CD4-positive, alpha-beta T cell treated with Interleukin-1 beta for 1 hour (primary cell): ENCODE data around the gene C15orf40.
"Not testable (repeated sequence)": the region's sequence is repeated elsewhere in the genome, so short reads cannot be mapped to it uniquely, and the experiment has no call there.

Source experiments
- DNase-seq, 2 donors: peaks; one replicate each; pipeline ENCODE4 v3.0.0-alpha.2; 2020 to 2022

Gene C15orf40

DNA sequence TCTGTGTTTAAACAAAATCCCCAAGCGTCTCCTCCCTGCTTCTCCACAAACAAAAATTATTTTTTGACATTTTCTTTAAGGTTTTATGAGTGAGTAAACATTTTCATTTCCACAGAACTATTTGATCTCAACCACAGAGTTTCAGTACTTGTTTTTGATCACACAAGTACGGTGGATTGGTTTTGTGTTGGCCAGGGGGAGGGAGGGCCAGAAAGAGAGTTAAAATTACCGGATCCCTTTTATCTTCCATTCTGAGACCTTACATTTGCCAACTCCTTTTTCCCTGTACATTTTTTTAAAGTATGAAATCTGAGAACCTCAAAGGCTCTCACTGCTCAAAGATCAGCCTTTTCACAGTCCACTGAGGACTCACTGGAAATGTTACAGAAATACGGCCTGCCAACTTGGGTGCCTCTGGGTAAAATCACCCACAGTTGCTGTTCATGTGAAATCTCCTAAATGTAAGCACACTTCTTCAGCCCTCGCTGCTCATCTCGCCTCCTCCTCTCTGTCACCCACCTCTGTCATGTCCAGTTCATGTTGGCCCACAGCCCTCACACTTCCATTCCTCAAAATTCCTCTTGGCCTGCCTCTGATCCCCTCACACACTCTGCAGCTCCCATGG, 60.6 kb downstream of the C15orf40 start:
- no peak for DNase-seq

DNA sequence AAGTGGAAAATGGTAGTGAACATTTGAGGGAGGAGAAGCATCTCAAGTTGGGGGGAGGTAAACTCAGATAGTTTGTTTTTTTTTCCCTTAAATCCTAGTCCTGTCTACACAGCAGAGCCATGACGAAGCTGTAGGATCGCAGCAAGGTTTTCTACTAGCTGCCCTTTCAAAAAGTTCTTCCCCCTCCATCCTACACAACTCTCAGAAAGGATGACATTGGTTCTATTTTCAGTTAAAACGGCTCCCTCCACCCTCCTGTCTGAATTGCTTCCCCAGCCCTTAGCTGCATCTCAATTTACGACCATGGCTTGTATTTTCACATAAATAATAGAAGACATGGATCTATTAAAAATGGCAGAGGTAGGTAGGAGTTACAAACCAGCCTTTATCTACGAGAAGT, 61.1 kb downstream of the C15orf40 start:
- no peak for DNase-seq

DNA sequence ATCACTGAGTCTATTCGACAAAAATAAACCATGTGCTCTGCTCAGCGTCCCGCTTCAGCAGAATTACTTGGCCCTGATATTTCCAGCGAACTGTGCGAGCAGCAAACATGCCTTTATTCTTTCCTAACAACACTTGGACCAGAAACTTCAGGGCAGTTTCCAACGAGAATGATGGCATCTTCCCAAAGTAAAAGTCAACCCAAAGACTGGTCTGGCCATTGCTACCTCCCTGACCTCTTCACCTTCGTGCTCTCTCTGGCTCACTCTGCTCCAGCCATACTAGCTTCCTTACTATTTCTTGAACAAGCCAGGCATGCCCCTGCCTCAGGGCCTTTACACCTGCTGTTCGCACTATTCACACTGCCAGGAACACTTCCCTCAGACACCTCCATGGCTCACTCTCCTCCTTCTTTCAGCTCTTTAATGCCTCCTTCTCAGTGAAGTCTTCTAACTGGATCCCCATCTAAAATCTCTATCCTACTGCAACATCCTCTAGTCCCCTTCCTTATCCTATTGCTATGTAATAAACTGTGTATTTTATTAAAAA, 65.2 kb downstream of the C15orf40 start:
- DNase-seq: no peak

DNA sequence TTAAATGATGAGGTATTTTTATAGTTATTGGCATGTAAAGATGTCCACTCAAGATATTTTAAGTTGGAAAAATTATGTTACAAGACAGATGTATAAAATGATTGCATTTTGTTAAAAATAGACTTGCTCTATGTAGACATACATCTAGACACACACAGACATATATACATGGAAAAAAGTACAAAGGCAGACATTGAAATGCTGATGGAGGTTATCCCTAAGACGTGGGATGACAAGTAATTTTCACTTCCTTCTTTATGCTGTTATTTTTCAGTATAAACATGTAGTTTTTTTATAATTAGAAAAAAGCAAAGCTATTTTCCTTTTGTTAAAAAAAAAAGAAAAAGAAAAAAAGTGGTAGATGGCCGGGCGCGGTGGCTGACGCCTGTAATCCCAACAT, 66.1 kb downstream of the C15orf40 start:
- DNase-seq: no peak

DNA sequence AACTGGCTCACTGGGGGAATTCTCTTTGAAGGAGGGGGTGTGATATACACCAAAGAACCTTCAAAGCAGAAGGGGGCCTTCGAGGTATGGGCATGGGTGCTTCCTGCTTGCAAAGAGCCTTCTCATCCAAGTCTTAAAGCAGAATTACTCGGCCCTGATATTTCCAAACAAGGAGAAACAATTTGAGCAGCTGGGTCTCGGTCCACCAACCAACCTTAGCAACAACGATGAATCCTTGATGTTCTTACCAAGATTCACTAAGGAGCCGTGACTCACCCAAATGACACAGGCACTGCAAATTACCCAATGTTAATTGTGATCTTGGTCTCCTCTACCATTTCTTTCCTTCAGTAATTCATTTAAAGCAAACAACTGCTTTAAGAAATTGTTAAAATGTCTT, 66.6 kb downstream of the C15orf40 start:
- DNase-seq: peak in 1 of 2 donors; percentile 10

DNA sequence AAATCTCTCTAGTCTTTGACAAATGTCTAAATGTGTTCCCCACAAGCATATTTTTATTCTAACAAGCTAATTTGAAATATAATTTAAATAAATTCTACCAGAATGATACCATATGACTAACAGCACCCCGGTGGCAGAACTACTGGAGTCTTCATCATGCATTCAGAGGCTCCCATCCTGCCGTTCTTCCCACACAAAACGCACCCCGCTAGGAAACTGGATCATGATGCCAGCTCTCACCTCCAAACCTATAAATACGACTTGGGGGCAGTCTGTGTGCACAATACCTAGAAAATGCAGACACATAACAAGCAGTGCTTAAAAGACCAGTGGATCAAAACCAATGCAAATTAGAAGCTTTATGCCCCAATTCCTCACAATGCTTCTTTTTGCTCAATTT, 67.4 kb downstream of the C15orf40 start:
- DNase-seq: no peak

DNA sequence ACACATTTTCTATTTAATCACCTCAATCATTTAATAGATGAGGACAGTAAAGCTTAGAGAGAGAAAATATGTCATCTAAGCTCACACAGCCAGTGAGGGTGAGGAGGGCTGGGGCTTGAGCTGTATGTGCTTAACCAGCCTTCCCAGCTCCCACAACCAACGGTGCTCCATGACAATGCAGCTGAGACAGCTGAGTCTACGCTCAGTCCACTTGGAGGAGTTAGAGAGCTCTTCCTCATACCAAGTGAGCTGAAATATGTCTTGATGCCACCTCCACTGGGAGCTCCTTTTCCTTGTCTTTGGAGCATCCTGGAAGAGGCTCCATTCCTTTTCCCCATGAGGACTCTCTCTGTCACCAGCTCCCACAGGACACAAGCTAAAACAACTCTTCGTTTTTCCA, 68.3 kb downstream of the C15orf40 start:
- no peak for DNase-seq

DNA sequence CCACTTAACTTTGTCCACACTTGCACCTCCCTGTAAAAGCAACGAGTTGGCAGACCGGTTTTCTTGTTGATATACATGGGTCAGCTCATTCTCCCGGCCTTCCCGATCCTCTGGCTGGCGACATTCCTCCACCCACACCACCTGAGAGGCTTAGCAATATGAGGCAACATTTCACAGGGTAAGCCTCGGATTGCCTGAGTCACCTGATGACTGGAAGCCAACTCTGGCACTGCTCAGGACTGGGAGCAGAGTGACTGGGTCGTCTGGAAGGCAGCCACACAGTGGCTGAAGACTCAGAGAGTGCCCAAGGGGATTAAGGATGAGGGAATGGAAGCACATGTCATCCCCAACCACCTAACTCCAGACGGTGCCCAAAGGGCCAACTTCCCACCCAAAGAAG, 68.7 kb downstream of the C15orf40 start:
- DNase-seq: no peak

DNA sequence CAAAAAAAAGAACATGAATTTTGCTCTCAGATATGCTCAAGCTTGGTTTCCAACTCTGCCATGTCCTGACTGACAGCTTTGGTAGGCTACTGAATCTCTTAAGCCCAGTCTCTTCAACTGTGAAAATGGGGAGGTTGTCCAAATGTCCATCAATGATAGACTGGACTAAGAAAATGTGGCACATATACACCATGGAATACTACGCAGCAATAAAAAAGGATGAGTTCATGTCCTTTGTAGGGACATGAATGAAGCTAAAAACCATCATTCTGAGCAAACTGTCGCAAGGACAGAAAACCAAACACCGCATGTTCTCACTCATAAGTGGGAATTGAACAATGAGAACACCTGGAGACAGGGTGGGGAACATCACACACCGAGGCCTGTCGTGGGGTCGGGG, 71.8 kb downstream of the C15orf40 start:
- DNase-seq: not testable (repeated sequence)
